IMR-90 (cell line): Measurements from ENCODE around the gene LHPP. TPM values are rescaled to one million over a fixed set of nuclear protein-coding genes. Genes with fewer than 3 reads are reported as not detected.
A peak's percentile ranks its signal among the peaks of the same experiment; 100 is the strongest.

Source experiments
- ATAC-seq: fragments of 200-7000 bp; cut with Tn5 transposase; 2 replicates; pipeline ENCODE4 v1.9.1; 2020; ENCODE audit warnings: low read depth, mild to moderate bottlenecking, moderate library complexity
- BruUV-seq: library from RNA; stranded (reverse); fragments of 400-500 nt; replicated peaks from 2 replicates; lab custom pipeline; 2021; lab: Mats Ljungman, UMichigan
- CTCF ChIA-PET: fragments of 300-600 bp; formaldehyde crosslinking; extraction: SDS; loops from one replicate; lab custom pipeline; 2021; ENCODE audit warnings: antibody characterized with exemption; lab: Yijun Ruan, JAX
- POLR2A ChIA-PET: fragments of 300-600 bp; sonication (Branson Sonifier 250); formaldehyde crosslinking; loops from one replicate; lab custom pipeline; 2022; ENCODE audit warnings: antibody characterized with exemption; ENCODE audit not compliant: unreplicated experiment; lab: Charles Lee
- DNase-seq: peaks from one replicate; pipeline ENCODE4 v3.0.0; 2013
- H2AFZ ChIP-seq: replicated peaks from 2 replicates; pipeline ENCODE3; 2013; ENCODE audit warnings: low read length, mild to moderate bottlenecking; ENCODE audit not compliant: poor library complexity
- H2AK5ac ChIP-seq: 2 replicates; pipeline ENCODE4 v1.6.1; 2013; ENCODE audit warnings: low read depth, low read length, inconsistent platforms
- H2AK9ac ChIP-seq: replicated peaks from 2 replicates; pipeline ENCODE3; 2013; ENCODE audit warnings: mild to moderate bottlenecking, low read depth, low read length, moderate library complexity; ENCODE audit not compliant: poor library complexity
- H2BK120ac ChIP-seq: 2 replicates; pipeline ENCODE4 v1.6.1; 2013; ENCODE audit warnings: low read depth, low read length, inconsistent platforms
- H2BK15ac ChIP-seq: 3 replicates; pipeline ENCODE4 v1.6.1; 2013; ENCODE audit warnings: low read depth, low read length, inconsistent platforms
- H2BK20ac ChIP-seq: 2 replicates; pipeline ENCODE4 v1.6.1; 2013; ENCODE audit warnings: low read depth, mild to moderate bottlenecking, inconsistent platforms, low read length, moderate library complexity
- H2BK5ac ChIP-seq: 2 replicates; pipeline ENCODE4 v1.6.1; 2013; ENCODE audit warnings: mild to moderate bottlenecking, low read depth, low read length, inconsistent platforms; ENCODE audit not compliant: poor library complexity, severe bottlenecking
- H3K14ac ChIP-seq: replicated peaks from 2 replicates; pipeline ENCODE4 v1.6.1; 2013; ENCODE audit warnings: low read depth, low read length, inconsistent platforms
- H3K18ac ChIP-seq: 2 replicates; pipeline ENCODE4 v1.6.1; 2013; ENCODE audit warnings: low read depth, low read length, control low read depth
- H3K23ac ChIP-seq: 2 replicates; pipeline ENCODE4 v1.6.1; 2013; ENCODE audit warnings: low read depth, low read length, inconsistent platforms
- H3K27ac ChIP-seq: 2 replicates; pipeline ENCODE4 v1.5.1; 2013; ENCODE audit warnings: mild to moderate bottlenecking, control low read depth, low read length; ENCODE audit not compliant: insufficient read depth
- H3K27me3 ChIP-seq: 2 replicates; pipeline ENCODE4 v1.6.1; 2013; ENCODE audit warnings: low read length; ENCODE audit not compliant: control insufficient read depth, insufficient read depth
- H3K36me3 ChIP-seq: 2 replicates; pipeline ENCODE4 v1.6.1; 2013; ENCODE audit warnings: low read length, mixed read lengths; ENCODE audit not compliant: control insufficient read depth, insufficient read depth
- H3K4ac ChIP-seq: 2 replicates; pipeline ENCODE4 v1.6.1; 2013; ENCODE audit warnings: low read depth, low read length, inconsistent platforms
- H3K4me1 ChIP-seq: 2 replicates; pipeline ENCODE4 v1.6.1; 2013; ENCODE audit warnings: low read length, mixed read lengths; ENCODE audit not compliant: control insufficient read depth, insufficient read depth
- H3K4me2 ChIP-seq: 2 replicates; pipeline ENCODE4 v1.6.1; 2013; ENCODE audit warnings: low read depth, mild to moderate bottlenecking, control low read depth, low read length, moderate library complexity
- H3K4me3 ChIP-seq: 2 replicates; pipeline ENCODE4 v1.5.1; 2013; ENCODE audit warnings: low read depth, mild to moderate bottlenecking, control low read depth, low read length, moderate library complexity; ENCODE audit not compliant: insufficient read depth
- H3K56ac ChIP-seq: 2 replicates; pipeline ENCODE4 v1.6.1; 2013; ENCODE audit warnings: low read length, inconsistent platforms; ENCODE audit not compliant: insufficient read depth; ENCODE audit errors: extremely low read depth
- H3K79me1 ChIP-seq, 2 experiments: 2 replicates each; pipeline ENCODE4 v1.6.1; 2013; ENCODE audit warnings: low read length in 2 of 2, inconsistent platforms in 1 of 2, low read depth in 1 of 2
- H3K9ac ChIP-seq: 2 replicates; pipeline ENCODE4 v1.6.1; 2013; ENCODE audit warnings: low read depth, low read length, control low read depth
- H3K9me1 ChIP-seq: 2 replicates; pipeline ENCODE4 v1.6.1; 2013; ENCODE audit warnings: low read length, inconsistent platforms; ENCODE audit not compliant: insufficient read depth
- H3K9me3 ChIP-seq: 2 replicates; pipeline ENCODE4 v1.6.1; 2013; ENCODE audit warnings: low read length; ENCODE audit not compliant: control insufficient read depth, insufficient read depth
- H4K20me1 ChIP-seq: 2 replicates; pipeline ENCODE4 v1.6.1; 2013; ENCODE audit warnings: low read length, inconsistent platforms; ENCODE audit not compliant: insufficient read depth
- H4K5ac ChIP-seq: 2 replicates; pipeline ENCODE4 v1.6.1; 2013; ENCODE audit warnings: mild to moderate bottlenecking, low read depth, low read length, control low read depth
- H4K8ac ChIP-seq, 2 experiments: 2 replicates each; pipeline ENCODE4 v1.6.1; 2013; ENCODE audit warnings: low read depth in 2 of 2, low read length in 2 of 2, control low read depth in 1 of 2, inconsistent platforms in 1 of 2
- H4K91ac ChIP-seq: 2 replicates; pipeline ENCODE4 v1.6.1; 2013; ENCODE audit warnings: low read depth, low read length, inconsistent platforms; ENCODE audit not compliant: insufficient read depth
- CTCF ChIP-seq: conservative IDR thresholded peaks from 2 replicates; pipeline ENCODE4 v1.5.1; 2012; ENCODE audit warnings: mild to moderate bottlenecking, low read depth, low read length, improper control_type of control experiment
- MXI1 ChIP-seq: IDR thresholded peaks from 2 replicates; pipeline ENCODE4 v1.6.1; 2012; ENCODE audit warnings: low read depth, mild to moderate bottlenecking, low read length, moderate library complexity, borderline replicate concordance
- RAD21 ChIP-seq: IDR thresholded peaks from 2 replicates; pipeline ENCODE4 v1.6.1; 2012; ENCODE audit warnings: low read length, improper control_type of control experiment
- WGBS, 2 experiments: methylation state at CpG; one replicate each; pipeline versions ENCODE4 v1.1.5 to v1.1.7; 2013; ENCODE audit warnings: missing lambda C conversion rate in 2 of 2; ENCODE audit not compliant: insufficient read length in 1 of 2; ENCODE audit errors: extremely low coverage in 2 of 2; 5-methylcytosine and 5-hydroxymethylcytosine counted together
- dilution Hi-C: fragments of 300-500 bp; cut with HindIII; formaldehyde crosslinking; loops from one replicate; pipeline ENCODE4 v1.14.3; 2018; ENCODE audit warnings: low sequenced_read_pairs; ENCODE audit not compliant: unreplicated experiment
- in situ Hi-C: fragments of 300-500 bp; cut with MboI; formaldehyde crosslinking; loops from 3 replicates; pipeline ENCODE4 v1.14.3; 2019; ENCODE audit warnings: low sequenced_read_pairs, inconsistent platforms, mixed read lengths
- intact Hi-C: fragments of 100-400 bp; cut with micrococcal nuclease; formaldehyde crosslinking; loops from 2 replicates; pipeline ENCODE4 v1.10.0; 2022
- polyA plus RNA-seq, 3 experiments: library from polyadenylated mRNA; depleted of rRNA; stranded (reverse); fragments of >200 nt; gene quantifications; 2 replicates each; pipeline ENCODE4 v1.2.3, GENCODE V29; 2012; ENCODE audit warnings: low replicate concordance in 1 of 3
- total RNA-seq: library from RNA; depleted of rRNA; stranded (reverse); fragments of >200 nt; gene quantifications from 2 replicates; pipeline ENCODE4 v1.2.3, GENCODE V29; 2012

The LHPP gene
- total and polyA plus RNA-seq, 2 of the 4 experiments (the other 2 are of a cell fraction), result 2.7 to 8.3 TPM

GRCh38 chr10:124565565-124566221 is 104.1 kb downstream of the LHPP start:
- ChIA-PET POLR2A (no interaction called here), CTCF (no interaction called here)
- Histone ChIP-seq H3K27me3 (peaks cover 20% of the 10 kb centered on the region), H2AK5ac (no peak overlapping the region), H3K56ac (no peak overlapping the region), H3K9me1 (no peaks in the 10 kb centered on the region), H3K4me1 (no peaks in the 10 kb centered on the region), H3K36me3 (no peaks in the 10 kb centered on the region), H3K9ac (no peak overlapping the region), H2BK20ac (no peak overlapping the region), H3K4me3 (no peak overlapping the region), H4K91ac (no peak overlapping the region), H3K79me1 (no peaks in the 10 kb centered on the region), H2AK9ac (no peak overlapping the region), H3K4me2 (no peak overlapping the region), H3K23ac (no peak overlapping the region; the same call in 1 of the 2 replicates), H2AFZ (no peak overlapping the region), H2BK120ac (no peak overlapping the region), H3K18ac (no peak overlapping the region), H3K9me3 (no peaks in the 10 kb centered on the region), H3K4ac (no peak overlapping the region), H3K27ac (no peak overlapping the region), H4K5ac (no peak overlapping the region), H3K14ac (no peak overlapping the region), H2BK15ac (no peak overlapping the region), H4K8ac (no peak overlapping the region), H4K20me1 (0 out of 2 replicates have a peak, but pooled peaks cover 3% of the 10 kb centered on the region), H2BK5ac (no peak overlapping the region)
- intact Hi-C loops (no loop called here), in situ Hi-C loops (no loop called here), dilution Hi-C loops (no loop called here)
- ATAC-seq, result no peak
- 43% methylated on average over 13 of the region's 27 CpGs; no CpG with 5 or more reads in 1 of the 2 experiments for WGBS, 2 experiments
- no peak for TF ChIP-seq MXI1
- TF ChIP-seq CTCF, result peak; percentile 23; the same call in 1 of the 2 replicates
- peak; percentile 7; the same call in 1 of the 2 replicates for TF ChIP-seq RAD21
- BruUV-seq, result no TSS peak
- no peak for DNase-seq
